ENCODE data around the gene C16orf82. TPM values are rescaled to one million over a fixed set of nuclear protein-coding genes. Genes with fewer than 3 reads are reported as not detected.

The C16orf82 gene
- not detected for total RNA-seq

GRCh38 chr16:27066668-27067537, at the start of gene C16orf82:
Gene C16orf82, plus strand, starts transcription at chr16:27066927.
- Mint-ChIP-seq H3K4me1 (ENCODE audit: low read depth) (no peaks in the 10 kb centered on the region), H3K27ac (no peak within 1 kb of the TSS), H3K9me3 (no peaks in the 10 kb centered on the region), H3K4me3 (no peak within 1 kb of the TSS), H3K27me3 (peaks cover 5% of the 10 kb centered on the region), H3K36me3 (ENCODE audit: low read depth) (no peaks in the 10 kb centered on the region)
- ChIA-PET CTCF (interaction anchor here (0.7 kb wide), 1 partner anchor 10 kb away, joined by 3 read pairs; no protein-coding TSS in a partner anchor), POLR2A (no interaction called here)
- intact Hi-C loops (cut with micrococcal nuclease) = no loop called here
- TF ChIP-seq CTCF (IDR thresholded peaks at IDR 0.05) = no peak
- no peak for DNase-seq
- no peak for ATAC-seq

- ATAC-seq = no peak
- Mint-ChIP-seq H3K4me3 (no peak overlapping the region), H3K36me3 (ENCODE audit: low read depth) (no peaks in the 10 kb centered on the region), H3K27me3 (peaks cover 3% of the 10 kb centered on the region), H3K4me1 (ENCODE audit: low read depth) (no peaks in the 10 kb centered on the region), H3K27ac (no peak overlapping the region), H3K9me3 (no peaks in the 10 kb centered on the region)
- intact Hi-C loops (cut with micrococcal nuclease) = no loop called here
- ChIA-PET CTCF (no interaction called here), POLR2A (no interaction called here)
- DNase-seq = no peak
- TF ChIP-seq CTCF (IDR thresholded peaks at IDR 0.05) = no peak
Observed at GRCh38 chr16:27020031-27020430, 46.7 kb upstream of the C16orf82 start.

GRCh38 chr16:27024010-27024409, 42.7 kb upstream of the C16orf82 start:
- peaks cover 5% of the 10 kb centered on the region for H3K27me3 Mint-ChIP-seq
- no peak overlapping the region for H3K4me3 Mint-ChIP-seq
- H3K36me3 Mint-ChIP-seq (ENCODE audit: low read depth) = no peaks in the 10 kb centered on the region
- no peak for TF ChIP-seq CTCF (IDR thresholded peaks at IDR 0.05)
- POLR2A ChIA-PET = no interaction called here
- no peaks in the 10 kb centered on the region for H3K4me1 Mint-ChIP-seq (ENCODE audit: low read depth)
- DNase-seq (no peak), ATAC-seq (no peak)
- CTCF ChIA-PET = no interaction called here
- no peaks in the 10 kb centered on the region for H3K9me3 Mint-ChIP-seq
- intact Hi-C loops (cut with micrococcal nuclease) = no loop called here
- no peak overlapping the region for H3K27ac Mint-ChIP-seq

- Mint-ChIP-seq H3K27ac (no peak overlapping the region), H3K4me3 (no peak overlapping the region), H3K9me3 (no peaks in the 10 kb centered on the region), H3K4me1 (ENCODE audit: low read depth) (no peaks in the 10 kb centered on the region), H3K36me3 (ENCODE audit: low read depth) (no peaks in the 10 kb centered on the region), H3K27me3 (peaks cover 5% of the 10 kb centered on the region)
- no peak for TF ChIP-seq CTCF (IDR thresholded peaks at IDR 0.05)
- ATAC-seq = no peak
- intact Hi-C loops (cut with micrococcal nuclease) = no loop called here
- CTCF ChIA-PET = no interaction called here
- DNase-seq = no peak
- POLR2A ChIA-PET = no interaction called here
Observed at GRCh38 chr16:27025581-27025980, 41.1 kb upstream of the C16orf82 start.

- ChIA-PET POLR2A (no interaction called here), CTCF (no interaction called here)
- Mint-ChIP-seq H3K27me3 (peaks cover 3% of the 10 kb centered on the region), H3K27ac (no peak overlapping the region), H3K36me3 (ENCODE audit: low read depth) (no peaks in the 10 kb centered on the region), H3K9me3 (no peaks in the 10 kb centered on the region), H3K4me3 (no peak overlapping the region), H3K4me1 (ENCODE audit: low read depth) (no peaks in the 10 kb centered on the region)
- no peak for DNase-seq
- no peak for ATAC-seq
- intact Hi-C loops (cut with micrococcal nuclease) = no loop called here
- TF ChIP-seq CTCF (IDR thresholded peaks at IDR 0.05) = no peak
Observed at GRCh38 chr16:27027971-27028370, 38.8 kb upstream of the C16orf82 start.

All from activated CD8-positive, alpha-beta T cell treated with anti-CD3 and anti-CD28 coated beads for 36 hours (primary cell).